Measurements from ENCODE around the gene MED4.
"Not testable (repeated sequence)": the region's sequence is repeated elsewhere in the genome, so short reads cannot be mapped to it uniquely, and the experiment has no call there.

MED4 gene

DNA sequence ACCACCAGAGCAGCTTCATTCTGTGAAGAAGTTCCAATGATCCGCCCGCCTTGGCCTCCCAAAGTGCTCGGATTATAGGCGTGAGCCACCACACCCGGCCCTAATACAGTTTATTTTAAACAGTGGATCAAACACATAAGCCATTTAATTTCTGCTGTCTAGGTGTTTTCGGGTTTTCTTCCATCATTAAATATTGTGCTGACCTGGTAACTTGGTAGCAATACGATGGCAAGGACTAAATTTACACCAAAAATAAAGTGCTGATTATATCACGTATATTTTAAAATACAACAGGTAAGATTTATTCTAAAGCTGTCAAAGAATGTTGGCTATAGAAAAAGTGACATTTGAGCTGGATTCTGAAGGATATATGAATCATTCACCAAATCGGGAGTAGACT lies 1.3 kb downstream of the MED4 start:
- DNase-seq: no peak

- no peak for DNase-seq
Observed at GRCh38 chr13:48086272-48086671, 8.6 kb downstream of the MED4 start.

DNA sequence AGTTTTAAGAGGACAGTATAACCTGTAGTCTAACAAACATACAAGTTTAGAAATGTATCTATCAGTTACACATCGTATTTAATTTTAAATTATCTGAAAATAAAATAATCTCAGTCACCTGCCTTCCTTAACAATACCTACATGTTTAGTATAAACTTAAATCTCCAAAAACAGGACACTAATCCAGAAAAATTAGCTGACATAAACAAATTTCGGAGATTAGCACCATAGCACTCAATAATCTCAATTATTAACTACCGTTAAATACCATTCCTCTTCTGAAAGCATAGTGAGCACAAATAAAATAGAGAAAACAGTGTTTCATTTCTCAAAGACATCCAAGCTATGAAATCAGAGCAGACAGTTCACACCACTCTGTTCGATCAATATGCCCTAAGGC lies 13.2 kb downstream of the MED4 start:
- DNase-seq: no peak

GRCh38 chr13:48078251-48078656 lies 16.6 kb downstream of the MED4 start:
- DNase-seq: no peak

DNA sequence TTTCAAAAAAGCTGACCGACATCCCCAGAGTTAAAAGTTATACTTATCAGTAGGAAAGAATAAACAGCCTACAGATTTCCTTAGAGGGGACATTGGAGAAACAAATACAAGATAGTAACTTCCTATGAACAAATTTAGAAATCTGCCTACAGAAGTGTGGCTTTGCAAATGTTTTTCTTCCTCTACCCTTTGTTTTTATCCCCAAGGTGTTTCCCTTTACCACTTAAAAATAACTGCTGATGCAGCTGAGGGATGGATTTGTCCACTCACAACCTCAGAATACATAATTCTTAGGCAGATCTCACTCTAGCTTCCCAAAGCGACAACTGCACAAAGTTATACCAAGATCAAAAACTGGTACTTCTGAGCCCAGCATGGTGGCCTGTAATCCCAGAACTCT lies 20.9 kb downstream of the MED4 start:
- no peak for DNase-seq

GRCh38 chr13:48072787-48073186 lies 22.1 kb downstream of the MED4 start:
- DNase-seq: no peak

DNA sequence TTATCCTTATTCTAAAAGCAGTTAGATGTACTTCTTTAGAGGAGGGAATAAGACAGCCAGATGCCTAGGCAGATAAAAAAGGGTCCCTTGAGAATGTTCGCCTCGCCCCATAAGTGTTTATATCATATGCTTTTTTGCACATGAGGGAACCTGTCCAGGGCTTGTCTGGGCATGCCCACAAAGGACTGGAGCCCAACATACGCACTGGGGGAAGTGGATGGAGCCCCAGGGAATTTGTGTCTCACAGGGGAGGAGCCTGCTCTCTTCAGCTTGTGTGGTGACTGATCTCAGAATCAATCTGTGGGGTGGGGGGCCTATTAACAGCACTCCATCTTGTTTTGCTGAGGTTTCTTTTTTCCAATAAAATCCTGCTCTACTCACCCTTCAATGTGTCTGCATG lies 22.6 kb downstream of the MED4 start:
- DNase-seq: no peak

GRCh38 chr13:48070942-48071341 lies 24.0 kb downstream of the MED4 start:
- no peak for DNase-seq

GRCh38 chr13:48069573-48069972 lies 25.3 kb downstream of the MED4 start:
- DNase-seq: no peak

GRCh38 chr13:48068952-48069351 lies 26.0 kb downstream of the MED4 start:
- DNase-seq: no peak

DNA sequence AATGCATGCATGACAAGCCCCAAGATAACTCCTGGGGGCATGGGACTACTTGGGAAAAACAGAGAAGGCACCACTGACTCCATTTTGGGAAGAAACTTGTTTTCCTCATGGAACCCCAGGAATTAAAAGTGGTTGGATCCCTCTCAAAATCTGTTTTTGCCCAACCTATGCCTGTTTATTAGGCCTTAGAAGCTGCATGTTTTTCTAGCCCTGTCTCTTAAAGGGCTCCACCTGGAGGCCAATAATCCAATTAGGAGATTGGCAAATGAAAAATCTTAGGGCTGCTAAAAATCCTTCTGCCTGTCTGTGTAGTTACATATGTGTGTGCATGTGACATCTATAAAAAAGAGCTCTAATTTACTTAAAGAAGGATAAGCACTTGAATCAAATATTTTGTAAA lies 26.9 kb downstream of the MED4 start:
- no peak for DNase-seq

GRCh38 chr13:48066310-48066989 lies 28.5 kb downstream of the MED4 start:
- DNase-seq: no peak

- DNase-seq: not testable (repeated sequence)
Observed at GRCh38 chr13:48059951-48060350, 35.0 kb downstream of the MED4 start.

- DNase-seq: not testable (repeated sequence)
Observed at GRCh38 chr13:48058536-48058935, 36.4 kb downstream of the MED4 start.

DNA sequence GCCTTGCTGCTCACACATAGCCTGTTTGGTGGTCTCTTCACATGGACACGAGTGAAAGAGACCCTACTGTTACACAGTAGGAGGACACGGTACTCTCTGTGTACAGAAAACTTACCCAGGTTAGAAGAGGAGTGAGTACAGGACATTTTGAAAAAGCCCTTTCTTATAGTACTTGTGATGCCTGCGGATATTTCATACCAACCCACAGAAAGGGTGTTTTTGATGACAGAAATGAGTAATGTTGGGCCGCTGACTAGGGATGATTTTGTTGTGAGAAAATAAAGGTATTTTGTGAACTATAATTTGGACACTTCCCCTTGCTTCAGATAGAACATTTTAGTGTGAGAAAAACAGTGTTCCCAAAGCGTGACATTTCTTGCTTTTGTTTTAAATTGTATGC lies 39.2 kb downstream of the MED4 start:
- DNase-seq: no peak

- no peak for DNase-seq
Observed at GRCh38 chr13:48054601-48055000, 40.3 kb downstream of the MED4 start.

DNA sequence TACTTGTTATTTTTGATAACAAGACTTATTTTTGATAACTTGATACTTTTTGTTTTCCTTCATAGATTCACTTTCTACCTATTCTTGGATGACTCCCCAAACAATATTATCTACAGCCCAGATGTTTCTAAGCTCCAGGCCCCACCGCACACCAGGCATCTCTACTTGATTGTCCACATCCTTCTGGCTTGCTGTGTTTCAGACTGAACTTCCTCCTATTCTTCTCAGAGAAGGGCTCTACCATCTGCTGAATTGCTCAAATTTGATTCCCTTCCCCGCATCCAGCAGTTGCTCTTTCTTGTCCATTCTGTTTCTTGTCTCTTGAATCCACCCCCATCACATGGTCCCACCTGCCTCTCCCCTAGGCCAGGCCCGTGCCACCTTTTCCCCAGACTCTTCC lies 44.4 kb downstream of the MED4 start:
- no peak for DNase-seq

DNA sequence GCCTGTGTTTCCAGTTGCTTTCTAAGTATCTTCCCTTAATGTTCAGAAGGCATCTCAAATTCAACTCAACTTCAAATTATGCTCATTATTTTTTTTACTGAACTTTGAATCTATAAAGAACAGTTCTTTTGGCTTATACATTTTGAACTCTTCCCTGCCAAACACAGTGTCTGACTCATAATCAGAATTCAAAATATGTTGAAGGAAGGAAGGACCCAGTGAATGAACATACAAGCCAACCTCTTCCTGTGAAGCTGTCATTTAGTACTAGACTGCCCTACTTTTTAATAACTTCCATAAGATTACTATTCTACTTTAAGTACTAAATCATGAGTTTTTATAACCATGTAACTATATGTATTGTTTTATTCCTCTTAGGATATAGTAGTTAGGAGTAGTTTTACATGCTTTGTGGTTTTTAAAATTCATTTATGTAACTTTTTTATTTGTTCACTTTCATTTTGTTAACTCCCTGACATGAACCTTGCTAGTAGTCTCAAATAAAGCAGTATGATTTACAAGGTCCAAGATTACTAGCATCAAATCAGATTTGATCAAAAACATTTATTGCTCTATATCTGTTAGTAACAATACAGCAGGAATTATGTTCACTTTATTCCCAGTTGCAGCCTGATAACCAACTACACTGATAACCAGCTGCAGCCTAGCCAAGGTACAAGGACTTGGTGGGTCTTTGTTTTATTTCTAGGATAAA lies 51.0 kb downstream of the MED4 start:
- DNase-seq: no peak

- DNase-seq: no peak
Observed at GRCh38 chr13:48042894-48043293, 52.0 kb downstream of the MED4 start.

- DNase-seq: no peak
Observed at GRCh38 chr13:48040896-48041295, 54.0 kb downstream of the MED4 start.

GRCh38 chr13:48040049-48040448 lies 54.9 kb downstream of the MED4 start:
- no peak for DNase-seq

GRCh38 chr13:48038761-48039160 lies 56.1 kb downstream of the MED4 start:
- no peak for DNase-seq

DNA sequence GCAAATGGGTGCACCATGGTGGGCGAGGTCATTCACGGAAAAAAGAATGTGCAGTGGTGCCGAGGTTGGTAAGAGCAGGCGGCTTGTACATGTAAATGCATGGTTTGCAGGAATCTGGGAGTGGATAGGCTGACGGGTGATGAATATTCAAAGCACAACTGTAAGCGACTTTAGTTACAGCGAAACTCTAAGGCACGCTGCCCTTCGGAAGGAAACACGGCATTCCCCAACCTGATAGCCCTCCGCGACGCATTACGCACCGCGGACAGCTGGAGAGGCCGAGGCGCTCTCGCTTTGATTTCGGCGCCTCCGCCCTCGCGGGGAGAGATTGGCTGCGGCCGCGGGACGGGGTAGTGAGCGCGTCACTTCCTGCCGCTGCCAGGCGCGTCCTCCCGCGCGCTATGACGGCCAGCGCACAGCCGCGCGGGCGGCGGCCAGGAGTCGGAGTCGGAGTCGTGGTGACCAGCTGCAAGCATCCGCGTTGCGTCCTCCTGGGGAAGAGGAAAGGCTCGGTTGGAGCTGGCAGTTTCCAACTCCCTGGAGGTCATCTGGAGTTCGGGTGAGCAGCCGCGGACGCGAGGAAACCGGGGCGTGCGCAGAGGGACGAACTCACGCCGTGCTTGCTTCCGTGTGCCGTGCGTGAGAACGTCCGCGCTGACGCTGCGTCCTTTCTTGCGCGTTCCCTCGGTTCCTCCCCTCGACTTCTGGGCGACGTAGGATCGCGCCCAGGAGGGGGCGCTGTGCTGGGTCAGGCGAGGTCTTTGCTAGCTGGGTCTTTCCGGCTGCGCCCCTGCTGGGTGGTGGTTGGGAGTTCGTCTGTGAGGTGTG lies 57.3 kb downstream of the MED4 start, which contains the start of gene NUDT15:
Gene NUDT15, plus strand, starts transcription at position 381 of the 828 bp plus-strand sequence. Its CDS starts 21 bp downstream, at position 402.
- peak; percentile 96 for DNase-seq

- DNase-seq: no peak
Observed at GRCh38 chr13:48029859-48030258, 65.0 kb downstream of the MED4 start.
